Upper lobe of left lung (tissue), 6 donors: ENCODE measurements around the gene RNASE1. TPM values are rescaled to one million over a fixed set of nuclear protein-coding genes. Genes with fewer than 3 reads are reported as not detected.
"Not testable (repeated sequence)": the region's sequence is repeated elsewhere in the genome, so short reads cannot be mapped to it uniquely, and the experiment has no call there.

Experiments
- ATAC-seq, 2 donors: fragments of 200-7000 bp; cut with Tn5 transposase; one replicate each; pipeline ENCODE4 v1.9.1; 2022; ENCODE audit warnings: mild to moderate bottlenecking in 2 of 2, moderate library complexity in 2 of 2; ENCODE audit not compliant: low FRiP score in 2 of 2
- DNase-seq, 2 donors: peaks; one replicate each; pipeline ENCODE4 v3.0.0-alpha.2; 2019 to 2020
- H3K27ac ChIP-seq, 4 donors: fragments of 200-600 bp; sonication (generic); one replicate each; pipeline ENCODE4 v1.5.1; 2016 to 2019
- H3K27me3 ChIP-seq, 4 donors: fragments of 200-600 bp; sonication (generic); one replicate each; pipeline ENCODE4 v1.5.1; 2017 to 2019
- H3K36me3 ChIP-seq, 4 donors: fragments of 200-600 bp; sonication (generic); one replicate each; pipeline ENCODE4 v1.5.1; 2016 to 2019
- H3K4me1 ChIP-seq, 4 donors: fragments of 200-600 bp; sonication (generic); one replicate each; pipeline ENCODE4 v1.5.1; 2018 to 2019
- H3K4me3 ChIP-seq, 4 donors: fragments of 200-600 bp; sonication (generic); one replicate each; pipeline ENCODE4 v1.5.1; 2017 to 2019; ENCODE audit warnings: mild to moderate bottlenecking in 2 of 4, moderate library complexity in 1 of 4
- H3K9me3 ChIP-seq, 4 donors: fragments of 200-600 bp; sonication (generic); one replicate each; pipeline ENCODE4 v1.5.1; 2018 to 2019
- CTCF ChIP-seq, 6 experiments: fragments of 450-650 bp in 4 of 6; fragments of 200-600 bp in 2 of 6; sonication (generic) in 2 of 6; IDR thresholded peaks; one replicate each; pipeline ENCODE4 v1.5.1; 2016 to 2019; ENCODE audit warnings: antibody characterized with exemption in 6 of 6
- EP300 ChIP-seq, 4 donors: sonication (generic); formaldehyde crosslinking; IDR thresholded peaks; one replicate each; pipeline ENCODE4 v1.5.1; 2017; ENCODE audit warnings: antibody characterized with exemption in 4 of 4, control low read depth in 2 of 4
- POLR2A ChIP-seq, 4 donors: fragments of 450-650 bp; IDR thresholded peaks; one replicate each; pipeline ENCODE4 v1.5.1; 2016 to 2017; ENCODE audit warnings: antibody characterized with exemption in 4 of 4, mild to moderate bottlenecking in 2 of 4
- POLR2AphosphoS5 ChIP-seq, 2 donors: sonication (generic); formaldehyde crosslinking; IDR thresholded peaks; one replicate each; pipeline ENCODE4 v1.5.1; 2017; ENCODE audit warnings: antibody characterized with exemption in 2 of 2
- WGBS, 2 donors: methylation state at CpG; one replicate each; pipeline ENCODE4 v1.1.5; 2017 to 2018; 5-methylcytosine and 5-hydroxymethylcytosine counted together
- total RNA-seq, 6 donors: library from RNA; depleted of rRNA in 4 of 6; stranded (reverse); fragments of >200 nt in 4 of 6; gene quantifications; one replicate each; pipeline versions ENCODE4 v1.1.0 to v1.2.1, GENCODE V29; 2016 to 2021
- donor health status: DM: no; HTN: no; CAD: no; lungs with moderate emphysema.
- donor health status: DM: no; HTN: yes; CAD: no; lungs with severe emphysema.

The RNASE1 gene
- total RNA-seq, 6 donors from 2014 or later, result 229 to 1,558 (median 860) TPM

GRCh38 chr14:20818861-20819260 is 16.2 kb upstream of the RNASE1 start:
- ATAC-seq, result no peak
- Histone ChIP-seq H3K36me3 (no peaks in the 10 kb centered on the region), H3K27ac (no peak overlapping the region), H3K4me1 (no peaks in the 10 kb centered on the region), H3K9me3 (no peaks in the 10 kb centered on the region), H3K27me3 (no peaks in the 10 kb centered on the region), H3K4me3 (no peak overlapping the region)
- no peak for DNase-seq
- WGBS, 2 donors, result 83 to 84% methylated on average over 7 of the region's 7 CpGs
- TF ChIP-seq POLR2AphosphoS5 (IDR thresholded peaks at IDR 0.05), result no peak
- peak in 1 of 6 experiments; percentile 16 for TF ChIP-seq CTCF (IDR thresholded peaks at IDR 0.05)
- TF ChIP-seq EP300 (IDR thresholded peaks at IDR 0.05), result no peak

DNA sequence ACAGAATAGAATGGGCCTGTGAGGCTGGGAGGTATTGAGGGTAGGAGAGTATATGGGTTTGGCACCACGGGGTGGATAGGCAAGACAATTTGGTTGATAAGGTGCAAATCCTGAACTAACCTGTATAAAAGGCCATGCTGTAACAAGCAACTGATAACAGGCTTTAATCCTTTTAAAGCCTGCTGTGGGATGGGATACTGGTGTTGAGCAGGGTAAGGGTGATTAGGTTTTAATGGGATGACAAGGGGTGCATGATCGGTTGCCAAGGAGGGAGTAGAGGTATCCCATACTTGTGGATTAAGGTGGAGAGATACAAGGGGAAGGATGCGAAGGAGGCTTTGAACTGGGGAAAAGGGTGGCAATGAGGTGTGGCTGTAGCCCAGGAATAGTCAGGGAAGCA is 13.3 kb upstream of the RNASE1 start:
- ATAC-seq, H3K4me3 ChIP-seq, H3K36me3 ChIP-seq, DNase-seq, H3K9me3 ChIP-seq, H3K4me1 ChIP-seq, H3K27ac ChIP-seq, H3K27me3 ChIP-seq: not testable (repeated sequence)
- WGBS, 2 donors, result 82 to 86% methylated on average over 3 of the region's 3 CpGs

DNA sequence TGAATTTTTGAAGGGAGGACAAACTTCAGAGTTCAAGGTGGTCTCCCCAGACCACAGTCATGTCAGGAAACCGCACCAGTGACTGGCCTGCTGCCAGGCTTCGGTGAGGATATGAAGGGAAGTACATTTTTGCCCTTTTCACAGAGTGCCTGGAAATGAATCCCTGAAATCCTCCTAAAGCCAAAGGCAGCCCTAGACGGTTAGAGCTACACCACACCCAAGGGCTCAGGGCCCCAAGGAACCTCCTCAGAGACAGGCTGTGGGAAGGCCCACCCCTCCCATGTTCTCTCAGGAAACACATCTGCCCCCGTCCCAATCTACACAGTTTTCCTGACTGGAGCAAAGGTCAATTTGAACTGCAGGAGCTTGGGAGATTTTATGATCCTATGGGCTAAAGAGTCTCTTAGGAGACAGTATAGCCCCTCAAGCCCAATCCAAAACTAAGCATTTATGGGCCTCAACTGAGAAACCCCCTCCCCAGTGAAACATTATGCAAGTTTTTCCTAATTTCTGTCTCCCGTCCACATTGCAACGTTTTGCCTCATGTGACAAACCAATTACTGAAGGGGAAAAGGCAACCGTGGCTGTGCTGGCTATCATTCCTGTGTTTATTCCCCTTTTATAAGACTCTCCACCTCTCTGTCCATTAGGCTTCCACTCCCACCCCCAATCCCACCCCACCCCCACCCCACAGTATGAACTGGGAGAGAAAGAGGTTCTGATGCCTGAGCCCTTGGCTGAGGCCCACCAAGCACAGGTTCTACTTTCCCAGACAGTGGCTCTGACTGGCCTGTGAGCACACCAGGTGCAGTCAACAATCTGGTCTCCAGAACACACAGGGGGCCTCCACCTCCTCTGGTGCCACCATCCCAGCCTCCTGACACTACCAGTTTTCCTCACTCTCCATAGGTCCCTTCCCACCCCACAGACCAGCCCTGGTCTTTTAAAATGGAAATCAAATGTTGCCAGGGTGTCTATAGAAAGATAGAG is 9.6 kb upstream of the RNASE1 start:
- DNase-seq, result no peak
- TF ChIP-seq POLR2A (IDR thresholded peaks at IDR 0.05) (no peak), POLR2AphosphoS5 (IDR thresholded peaks at IDR 0.05) (no peak), CTCF (IDR thresholded peaks at IDR 0.05) (no peak), EP300 (IDR thresholded peaks at IDR 0.05) (no peak)
- H3K27me3 ChIP-seq, result no peaks in the 10 kb centered on the region
- H3K4me3 ChIP-seq, result no peak overlapping the region
- H3K27ac ChIP-seq, result peak overlapping the region in 2 of 4 donors; percentile 11 to 58
- H3K9me3 ChIP-seq, result no peaks in the 10 kb centered on the region
- peaks cover 8 to 18% (median 16%) of the 10 kb centered on the region in 4 donors for H3K4me1 ChIP-seq
- peak in 1 of 2 donors; percentile 32 for ATAC-seq
- WGBS, 2 donors, result 37 to 46% methylated on average over 7 of the region's 7 CpGs
- no peaks in the 10 kb centered on the region for H3K36me3 ChIP-seq

- no peaks in the 10 kb centered on the region for H3K27me3 ChIP-seq
- no peak overlapping the region for H3K4me3 ChIP-seq
- 65 to 69% methylated on average over 5 of the region's 5 CpGs for WGBS, 2 donors
- TF ChIP-seq EP300 (IDR thresholded peaks at IDR 0.05) (no peak), CTCF (IDR thresholded peaks at IDR 0.05) (no peak), POLR2A (IDR thresholded peaks at IDR 0.05) (no peak), POLR2AphosphoS5 (IDR thresholded peaks at IDR 0.05) (no peak)
- no peak for DNase-seq
- H3K27ac ChIP-seq, result no peak overlapping the region
- no peak for ATAC-seq
- H3K36me3 ChIP-seq, result no peaks in the 10 kb centered on the region
- H3K9me3 ChIP-seq, result no peaks in the 10 kb centered on the region
- peaks cover 8 to 21% (median 16%) of the 10 kb centered on the region in 4 donors for H3K4me1 ChIP-seq
These were observed 7.3 kb upstream of the RNASE1 start for GRCh38 chr14:20809917-20810316.

DNA sequence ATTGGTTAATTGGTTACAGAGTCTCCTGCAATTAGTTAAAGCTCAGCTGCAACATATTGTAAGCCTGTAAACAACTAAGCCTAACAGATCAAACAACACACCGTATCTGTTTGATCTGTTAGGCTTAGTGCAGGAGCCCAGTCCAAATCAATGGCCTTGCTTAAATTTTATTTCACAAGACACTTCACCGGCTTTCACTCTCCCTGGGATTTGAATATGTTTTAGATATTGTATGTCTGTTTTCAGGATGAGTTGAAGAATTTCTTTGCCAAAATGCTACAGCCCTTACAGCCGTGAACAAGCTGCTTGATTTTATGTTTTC is 5.5 kb upstream of the RNASE1 start:
- H3K27ac ChIP-seq, result no peak overlapping the region

More for the DNA sequence above, 5.5 kb upstream of the RNASE1 start:
- Histone ChIP-seq H3K4me1 (peaks cover 11 to 26% (median 20%) of the 10 kb centered on the region in 4 donors), H3K9me3 (no peaks in the 10 kb centered on the region), H3K27me3 (no peaks in the 10 kb centered on the region), H3K36me3 (no peaks in the 10 kb centered on the region), H3K4me3 (no peak overlapping the region)
- 56 to 59% methylated on average over 3 of the region's 3 CpGs for WGBS, 2 donors
- no peak for ATAC-seq
- no peak for DNase-seq
- no peak for TF ChIP-seq CTCF (IDR thresholded peaks at IDR 0.05)
- TF ChIP-seq EP300 (IDR thresholded peaks at IDR 0.05), result no peak
- TF ChIP-seq POLR2A (IDR thresholded peaks at IDR 0.05), result no peak
- TF ChIP-seq POLR2AphosphoS5 (IDR thresholded peaks at IDR 0.05), result no peak
